ENCODE measurements around the gene IL12B. TPM values are rescaled to one million over a fixed set of nuclear protein-coding genes. Genes with fewer than 3 reads are reported as not detected.
"Not testable (repeated sequence)": the region's sequence is repeated elsewhere in the genome, so short reads cannot be mapped to it uniquely, and the experiment has no call there.

IL12B gene
- total RNA-seq, 1 donor from 2014 or later = not detected

DNA sequence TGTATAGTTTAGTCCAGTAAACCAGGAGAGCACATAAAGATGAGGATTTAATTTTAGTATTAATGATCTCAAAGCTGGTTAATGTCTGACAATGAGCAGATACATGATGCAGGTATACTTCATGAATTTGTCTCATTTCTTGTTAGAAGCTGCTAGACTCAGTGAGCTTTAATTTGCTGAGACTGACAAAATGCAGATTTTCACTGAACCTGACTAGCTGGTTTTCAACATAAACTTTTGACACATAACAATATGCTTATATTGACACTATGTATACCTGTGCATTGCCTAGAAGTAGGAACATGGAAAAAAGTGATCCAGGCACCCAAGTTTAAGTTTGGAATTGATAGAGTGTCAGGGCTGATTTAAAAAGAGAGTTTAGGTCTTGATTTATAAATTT is 56.4 kb downstream of the IL12B start:
- H3K4me1 Mint-ChIP-seq (ENCODE audit: unreplicated experiment) = no peaks in the 10 kb centered on the region
- peaks cover 9% of the 10 kb centered on the region for H3K36me3 Mint-ChIP-seq
- no peak overlapping the region for H3K4me3 Mint-ChIP-seq
- TF ChIP-seq CTCF (conservative IDR thresholded peaks at IDR 0.05) = no peak
- DNase-seq (ENCODE audit: extremely low spot score, unreplicated experiment) = no peak
- H3K9me3 Mint-ChIP-seq = no peaks in the 10 kb centered on the region
- H3K27ac Mint-ChIP-seq = no peak overlapping the region
- H3K27me3 Mint-ChIP-seq = no peaks in the 10 kb centered on the region

DNA sequence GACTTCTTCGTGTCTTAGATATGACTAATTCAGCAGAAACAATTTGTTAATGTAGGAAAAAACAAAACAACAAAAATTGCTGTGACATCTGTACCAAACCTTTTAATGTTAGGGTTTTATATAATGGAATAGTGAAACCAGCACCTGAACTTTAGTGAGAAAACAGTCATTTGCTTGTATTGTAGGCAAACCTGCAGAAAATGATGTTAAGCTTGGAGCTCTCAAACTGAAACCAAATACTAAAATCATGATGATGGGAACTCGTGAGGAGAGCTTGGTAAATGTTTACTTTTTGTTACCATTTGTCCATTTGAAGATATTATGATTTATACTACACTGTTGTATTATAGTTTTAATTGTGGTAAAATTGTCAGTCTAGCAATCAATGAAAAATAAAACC is 60.6 kb downstream of the IL12B start:
- no peaks in the 10 kb centered on the region for H3K4me1 Mint-ChIP-seq (ENCODE audit: unreplicated experiment)
- no peak overlapping the region for H3K4me3 Mint-ChIP-seq
- no peaks in the 10 kb centered on the region for H3K27me3 Mint-ChIP-seq
- peaks cover 12% of the 10 kb centered on the region for H3K36me3 Mint-ChIP-seq
- no peak for TF ChIP-seq CTCF (conservative IDR thresholded peaks at IDR 0.05)
- no peaks in the 10 kb centered on the region for H3K9me3 Mint-ChIP-seq
- H3K27ac Mint-ChIP-seq = no peak overlapping the region
- DNase-seq (ENCODE audit: extremely low spot score, unreplicated experiment) = no peak

DNA sequence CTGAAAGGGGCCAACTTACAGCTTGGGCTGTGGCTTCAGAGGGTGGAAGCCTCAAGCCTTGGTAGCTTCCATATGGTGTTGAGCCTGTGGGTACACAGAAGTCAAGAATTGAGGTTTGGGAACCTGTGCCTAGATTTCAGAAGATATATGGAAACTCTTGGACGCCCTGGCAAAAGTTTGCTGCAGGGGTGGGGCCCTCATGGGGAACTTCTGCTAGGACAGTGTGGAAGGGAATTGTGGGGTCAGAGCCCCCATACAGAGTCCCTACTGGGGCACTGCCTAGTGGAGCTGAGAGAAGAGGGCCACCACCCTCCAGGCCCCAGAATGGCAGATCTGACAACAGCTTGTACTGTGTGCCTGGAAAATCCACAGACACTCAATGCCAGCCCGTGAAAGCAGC is 63.5 kb downstream of the IL12B start:
- H3K4me3 Mint-ChIP-seq, H3K27me3 Mint-ChIP-seq: not testable (repeated sequence)

More for the DNA sequence above, 63.5 kb downstream of the IL12B start:
- H3K36me3 Mint-ChIP-seq = peaks cover 16% of the 10 kb centered on the region
- H3K4me1 Mint-ChIP-seq (ENCODE audit: unreplicated experiment) = peaks cover 12% of the 10 kb centered on the region
- DNase-seq (ENCODE audit: extremely low spot score, unreplicated experiment); H3K27ac Mint-ChIP-seq; H3K9me3 Mint-ChIP-seq: not testable (repeated sequence)

Other genes with a start within 250 kb of the IL12B start
- gene EBF1, start 230.6 kb downstream of the IL12B start, total RNA-seq (ENCODE audit: low replicate concordance) = 2.2 and 73.2 TPM in 2 replicates
- 42.5 and 66.4 TPM in 2 replicates for gene RNF145, start 120.9 kb downstream of the IL12B start, total RNA-seq (ENCODE audit: low replicate concordance)
- gene UBLCP1, start 67.2 kb downstream of the IL12B start, total RNA-seq (ENCODE audit: low replicate concordance) = 20.5 and 29.4 TPM in 2 replicates

Measured in type B pancreatic cell (in vitro differentiated cells).